Trophoblast cell (in vitro differentiated cells and primary cell): ENCODE data around the gene HSD3B2.

Experiments
- DNase-seq, 2 donors: peaks; one replicate each; pipeline ENCODE4 v3.0.0-alpha.2; 2016
- H2AFZ ChIP-seq: 2 replicates; pipeline ENCODE4 v1.6.1; 2013; ENCODE audit warnings: low read length, moderate library complexity, mild to moderate bottlenecking; ENCODE audit not compliant: insufficient read depth, poor library complexity
- H2AK5ac ChIP-seq: 2 replicates; pipeline ENCODE4 v1.6.1; 2013; ENCODE audit warnings: mild to moderate bottlenecking, low read length
- H2BK120ac ChIP-seq: 2 replicates; pipeline ENCODE4 v1.6.1; 2013; ENCODE audit warnings: low read length, mild to moderate bottlenecking, moderate library complexity; ENCODE audit not compliant: insufficient read depth, poor library complexity
- H2BK12ac ChIP-seq: 2 replicates; pipeline ENCODE4 v1.6.1; 2013; ENCODE audit warnings: mild to moderate bottlenecking, low read length, moderate library complexity
- H2BK5ac ChIP-seq: 2 replicates; pipeline ENCODE4 v1.6.1; 2013; ENCODE audit warnings: low read length, low read depth, moderate library complexity, mild to moderate bottlenecking; ENCODE audit not compliant: poor library complexity
- H3K14ac ChIP-seq: 2 replicates; pipeline ENCODE4 v1.6.1; 2013; ENCODE audit warnings: mild to moderate bottlenecking, low read length
- H3K18ac ChIP-seq: 2 replicates; pipeline ENCODE4 v1.6.1; 2013; ENCODE audit warnings: mild to moderate bottlenecking, low read length
- H3K23ac ChIP-seq: 2 replicates; pipeline ENCODE4 v1.6.1; 2013; ENCODE audit warnings: low read length
- H3K27ac ChIP-seq: 2 replicates; pipeline ENCODE4 v1.5.1; 2013; ENCODE audit warnings: low read depth, mild to moderate bottlenecking, inconsistent platforms, low read length, moderate library complexity
- H3K27me3 ChIP-seq: 2 replicates; pipeline ENCODE4 v1.6.1; 2013; ENCODE audit warnings: inconsistent platforms, mild to moderate bottlenecking, low read length, moderate library complexity; ENCODE audit not compliant: insufficient read depth
- H3K36me3 ChIP-seq, 2 experiments: 1 replicate in 1 of 2; 2 replicates in 1 of 2; pipeline ENCODE4 v1.6.1; 2013; ENCODE audit warnings: low read length in 2 of 2, mild to moderate bottlenecking in 2 of 2, moderate library complexity in 1 of 2; ENCODE audit not compliant: insufficient read depth in 2 of 2, control insufficient read depth in 1 of 2
- H3K4ac ChIP-seq: 2 replicates; pipeline ENCODE4 v1.6.1; 2013; ENCODE audit warnings: low read depth, mild to moderate bottlenecking, low read length, moderate library complexity
- H3K4me1 ChIP-seq, 2 experiments: 1 replicate in 1 of 2; 2 replicates in 1 of 2; pipeline ENCODE4 v1.6.1; 2013; ENCODE audit warnings: low read length in 2 of 2, mild to moderate bottlenecking in 2 of 2, moderate library complexity in 1 of 2; ENCODE audit not compliant: insufficient read depth in 2 of 2, control insufficient read depth in 1 of 2
- H3K4me2 ChIP-seq: 2 replicates; pipeline ENCODE4 v1.6.1; 2013; ENCODE audit warnings: inconsistent platforms, mild to moderate bottlenecking, low read length, moderate library complexity
- H3K4me3 ChIP-seq: 2 replicates; pipeline ENCODE4 v1.5.1; 2013; ENCODE audit warnings: mild to moderate bottlenecking, low read depth, low read length, inconsistent platforms
- H3K79me1 ChIP-seq: one replicate; pipeline ENCODE4 v1.6.1; 2013; ENCODE audit warnings: low read length
- H3K79me2 ChIP-seq: 2 replicates; pipeline ENCODE4 v1.6.1; 2013; ENCODE audit warnings: low read length, mild to moderate bottlenecking; ENCODE audit not compliant: control insufficient read depth, insufficient read depth, poor library complexity
- H3K9ac ChIP-seq: 2 replicates; pipeline ENCODE4 v1.6.1; 2013; ENCODE audit warnings: mild to moderate bottlenecking, low read length
- H3K9me3 ChIP-seq: 2 replicates; pipeline ENCODE4 v1.6.1; 2013; ENCODE audit warnings: low read depth, mild to moderate bottlenecking, control low read depth, inconsistent platforms, low read length; ENCODE audit not compliant: insufficient read depth
- H4K12ac ChIP-seq: 2 replicates; pipeline ENCODE4 v1.6.1; 2013; ENCODE audit warnings: low read depth, mild to moderate bottlenecking, low read length, moderate library complexity
- H4K8ac ChIP-seq: 2 replicates; pipeline ENCODE4 v1.6.1; 2013; ENCODE audit warnings: low read depth, mild to moderate bottlenecking, low read length, moderate library complexity
- H4K91ac ChIP-seq: one replicate; pipeline ENCODE4 v1.6.1; 2013; ENCODE audit warnings: low read depth, mild to moderate bottlenecking, low read length, moderate library complexity
- WGBS: extraction: QIAGEN DNeasy Blood & Tissue Kit; methylation state at CpG from one replicate; pipeline ENCODE4 v1.1.7; 2013; ENCODE audit warnings: missing lambda C conversion rate; ENCODE audit not compliant: insufficient read length, insufficient coverage; ENCODE audit errors: extremely low coverage; 5-methylcytosine and 5-hydroxymethylcytosine counted together

Gene HSD3B2

GRCh38 chr1:119446321-119446720 lies 31.4 kb downstream of the HSD3B2 start:
- Histone ChIP-seq H2AK5ac (no peak overlapping the region), H3K9ac (no peak overlapping the region), H3K4me2 (no peak overlapping the region), H3K4me1 (no peaks in the 10 kb centered on the region), H3K9me3 (no peaks in the 10 kb centered on the region), H3K4me3 (no peak overlapping the region), H3K79me2 (no peaks in the 10 kb centered on the region), H4K8ac (no peak overlapping the region), H3K79me1 (no peaks in the 10 kb centered on the region), H4K91ac (no peak overlapping the region), H2BK120ac (no peak overlapping the region), H3K36me3 (no peaks in the 10 kb centered on the region), H3K27me3 (no peaks in the 10 kb centered on the region), H3K18ac (no peak overlapping the region), H2AFZ (no peak overlapping the region), H2BK5ac (no peak overlapping the region), H3K23ac (no peak overlapping the region), H2BK12ac (no peak overlapping the region), H3K4ac (no peak overlapping the region), H3K14ac (no peak overlapping the region), H3K27ac (no peak overlapping the region), H4K12ac (no peak overlapping the region)
- no peak for DNase-seq

GRCh38 chr1:119447344-119448126 lies 32.6 kb downstream of the HSD3B2 start:
- no peak overlapping the region for H2BK12ac ChIP-seq
- H2AFZ ChIP-seq = no peak overlapping the region
- no peak overlapping the region for H4K8ac ChIP-seq
- H3K9ac ChIP-seq = no peak overlapping the region
- H2AK5ac ChIP-seq = no peak overlapping the region
- H4K91ac ChIP-seq = no peak overlapping the region
- no peak overlapping the region for H3K14ac ChIP-seq
- H3K27ac ChIP-seq = no peak overlapping the region
- H3K9me3 ChIP-seq = no peaks in the 10 kb centered on the region
- no peak for DNase-seq
- no peaks in the 10 kb centered on the region for H3K27me3 ChIP-seq
- no peaks in the 10 kb centered on the region for H3K36me3 ChIP-seq
- no peak overlapping the region for H2BK5ac ChIP-seq
- H3K18ac ChIP-seq = no peak overlapping the region
- H2BK120ac ChIP-seq = no peak overlapping the region
- H3K4me1 ChIP-seq = no peaks in the 10 kb centered on the region
- no peaks in the 10 kb centered on the region for H3K79me2 ChIP-seq
- no peak overlapping the region for H3K23ac ChIP-seq
- H3K4ac ChIP-seq = no peak overlapping the region
- no peak overlapping the region for H3K4me3 ChIP-seq
- H3K4me2 ChIP-seq = no peak overlapping the region
- H4K12ac ChIP-seq = no peak overlapping the region
- no CpG with 5 or more reads among the region's 3 CpGs for WGBS
- H3K79me1 ChIP-seq = no peaks in the 10 kb centered on the region

GRCh38 chr1:119448127-119448511 lies 33.2 kb downstream of the HSD3B2 start:
- no peak overlapping the region for H3K18ac ChIP-seq
- H3K4me3 ChIP-seq = no peak overlapping the region
- no CpG with 5 or more reads among the region's 2 CpGs for WGBS
- DNase-seq = peak in 1 of 2 donors; percentile 14
- no peaks in the 10 kb centered on the region for H3K9me3 ChIP-seq
- H2AFZ ChIP-seq = no peak overlapping the region
- no peak overlapping the region for H4K8ac ChIP-seq
- H3K4me1 ChIP-seq = no peaks in the 10 kb centered on the region
- no peak overlapping the region for H3K23ac ChIP-seq
- H3K79me2 ChIP-seq = no peaks in the 10 kb centered on the region
- H2AK5ac ChIP-seq = no peak overlapping the region
- H3K14ac ChIP-seq = no peak overlapping the region
- H4K12ac ChIP-seq = no peak overlapping the region
- no peak overlapping the region for H2BK12ac ChIP-seq
- no peak overlapping the region for H3K4me2 ChIP-seq
- no peak overlapping the region for H3K9ac ChIP-seq
- no peak overlapping the region for H4K91ac ChIP-seq
- no peak overlapping the region for H3K27ac ChIP-seq
- no peaks in the 10 kb centered on the region for H3K27me3 ChIP-seq
- H3K36me3 ChIP-seq = no peaks in the 10 kb centered on the region
- H3K4ac ChIP-seq = no peak overlapping the region
- no peak overlapping the region for H2BK5ac ChIP-seq
- no peak overlapping the region for H2BK120ac ChIP-seq
- H3K79me1 ChIP-seq = no peaks in the 10 kb centered on the region

GRCh38 chr1:119449971-119450370 lies 35.0 kb downstream of the HSD3B2 start:
- Histone ChIP-seq H3K79me1 (no peaks in the 10 kb centered on the region), H3K27ac (no peak overlapping the region), H2BK120ac (no peak overlapping the region), H3K79me2 (no peaks in the 10 kb centered on the region), H3K18ac (no peak overlapping the region), H2AK5ac (no peak overlapping the region), H3K4me3 (no peak overlapping the region), H2AFZ (no peak overlapping the region), H4K12ac (no peak overlapping the region), H3K4me1 (no peaks in the 10 kb centered on the region), H2BK5ac (no peak overlapping the region), H3K14ac (no peak overlapping the region), H2BK12ac (no peak overlapping the region), H4K8ac (no peak overlapping the region), H4K91ac (no peak overlapping the region), H3K4ac (no peak overlapping the region), H3K9me3 (no peaks in the 10 kb centered on the region), H3K9ac (no peak overlapping the region), H3K4me2 (no peak overlapping the region), H3K27me3 (no peaks in the 10 kb centered on the region), H3K23ac (no peak overlapping the region), H3K36me3 (no peaks in the 10 kb centered on the region)
- DNase-seq = no peak
- WGBS = no CpG with 5 or more reads among the region's 8 CpGs
